ENCODE results near the gene MICAL3.

GRCh38 chr22:17946662-17947367 lies 77.5 kb downstream of the MICAL3 start:
- TF ChIP-seq CTCF (IDR thresholded peaks at IDR 0.05; ENCODE audit: low read length) (no peak), EZH2 (optimal IDR thresholded peaks at IDR 0.05; ENCODE audit: low read depth, low read length) (no peak), EZH2phosphoT487 (IDR thresholded peaks at IDR 0.05; ENCODE audit: low read length) (no peak)

Measured in MM.1S (cell line).